ENCODE results near the gene LRTM1.

Gene LRTM1

DNA sequence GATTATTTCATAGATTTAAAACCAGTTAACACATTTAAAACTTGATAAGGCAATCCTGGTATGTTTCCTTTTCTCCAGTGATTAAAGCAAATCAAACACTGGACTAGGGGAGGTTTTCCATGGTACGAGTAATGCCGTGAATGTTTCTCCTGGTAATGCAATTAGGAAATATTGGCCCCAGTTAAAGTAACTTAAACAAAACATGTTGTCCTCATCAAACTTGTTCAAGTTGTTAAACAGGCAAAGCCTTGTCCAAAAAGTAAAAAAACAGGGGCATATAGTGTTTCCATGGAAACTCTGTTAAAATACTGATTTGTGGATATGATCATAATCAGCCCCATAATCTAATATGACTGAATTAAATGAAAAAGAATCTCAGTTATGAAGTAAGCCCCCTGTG lies 13.1 kb upstream of the LRTM1 start:
- no peak for DNase-seq (ENCODE audit: low read depth in 2 of 2)

GRCh38 chr3:54939557-54940300 lies 11.9 kb upstream of the LRTM1 start:
- DNase-seq (ENCODE audit: low read depth in 2 of 2), result no peak

DNA sequence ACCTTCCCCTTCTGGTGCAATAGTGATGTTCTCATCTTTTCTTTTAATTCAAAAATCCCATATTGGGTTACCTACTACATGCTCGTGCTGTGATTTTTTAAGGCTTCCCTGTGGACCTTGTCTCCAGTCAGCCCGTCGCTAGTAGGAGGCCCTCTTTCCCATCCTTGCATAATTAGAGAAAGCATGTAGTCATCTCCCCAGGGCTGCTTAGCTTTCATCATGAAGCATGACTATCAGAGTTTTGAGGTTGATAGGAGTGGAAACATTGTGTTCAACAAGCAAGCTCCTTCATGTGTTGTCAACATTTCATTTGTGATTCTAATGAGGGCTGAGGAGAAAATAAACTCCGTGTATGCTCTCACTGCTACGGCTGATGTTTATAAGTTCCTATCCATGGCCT lies 8.7 kb upstream of the LRTM1 start:
- no peak for DNase-seq (ENCODE audit: low read depth in 2 of 2)

DNA sequence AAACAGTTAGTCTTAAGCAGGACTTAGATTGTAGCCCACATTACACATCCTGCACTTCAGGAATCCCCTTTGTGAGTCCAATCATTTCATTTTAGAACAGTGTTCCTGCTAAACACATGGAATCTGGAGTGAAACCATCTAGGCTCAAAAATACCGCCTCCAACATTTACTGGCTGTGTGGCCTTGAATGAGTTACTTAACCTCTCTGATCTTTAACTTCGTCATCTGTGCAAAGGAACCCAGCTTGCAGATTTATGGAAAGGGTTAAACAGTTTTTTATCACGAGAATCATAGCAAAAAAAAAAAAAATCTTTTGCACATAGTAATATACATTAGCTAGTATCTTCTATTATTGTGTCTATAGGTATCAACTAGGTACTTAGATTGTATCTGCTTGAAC lies 8.0 kb upstream of the LRTM1 start:
- DNase-seq (ENCODE audit: low read depth in 2 of 2), result no peak

- no peak for DNase-seq (ENCODE audit: low read depth in 2 of 2)
These were observed 4.7 kb upstream of the LRTM1 start for GRCh38 chr3:54932606-54933005.

GRCh38 chr3:54931182-54931581 lies 3.3 kb upstream of the LRTM1 start:
- DNase-seq (ENCODE audit: low read depth in 2 of 2), result no peak

DNA sequence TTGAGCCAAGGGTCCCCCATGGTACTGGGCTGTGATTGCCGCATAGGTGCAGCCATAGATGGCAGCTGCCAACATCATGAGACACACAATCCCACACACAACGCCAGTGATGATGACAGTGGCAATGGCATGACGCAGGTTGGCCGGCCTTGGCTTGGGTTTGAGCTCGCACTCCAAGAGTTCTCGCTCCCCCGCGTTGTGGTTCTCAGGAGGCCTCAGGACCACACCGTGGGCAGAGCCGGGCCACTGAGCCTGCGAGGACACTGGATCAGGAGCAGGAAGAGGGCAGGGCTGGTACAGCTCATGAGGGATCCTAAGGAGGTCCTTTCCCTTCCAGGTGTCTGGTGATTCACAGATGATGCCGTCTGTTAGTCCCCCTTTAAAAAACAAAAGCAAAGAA lies 9.3 kb downstream of the LRTM1 start:
- DNase-seq (ENCODE audit: low read depth in 2 of 2), result no peak

DNA sequence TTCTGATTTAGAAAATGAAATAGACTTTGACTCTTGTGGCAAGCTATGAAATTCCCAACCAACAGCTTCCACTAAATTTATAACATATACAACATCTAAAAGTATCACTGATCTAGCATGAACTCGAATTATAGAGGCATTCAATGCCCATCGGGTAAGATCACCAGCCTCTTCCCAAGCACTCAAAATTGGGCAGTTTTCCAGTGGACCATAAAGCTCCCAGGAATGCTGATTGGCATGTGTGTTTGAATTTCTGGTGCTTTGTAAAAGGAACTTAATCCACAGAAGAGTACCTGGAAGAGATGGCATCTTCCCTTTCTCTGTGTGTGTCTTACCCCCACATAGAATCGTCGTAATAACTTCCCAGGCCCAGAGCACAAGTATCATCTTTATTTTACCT lies 10.0 kb downstream of the LRTM1 start:
- no peak for DNase-seq (ENCODE audit: low read depth in 2 of 2)

GRCh38 chr3:54917174-54917573 lies 10.7 kb downstream of the LRTM1 start:
- DNase-seq (ENCODE audit: low read depth in 2 of 2), result no peak

- DNase-seq (ENCODE audit: low read depth in 2 of 2), result no peak
These were observed 11.1 kb downstream of the LRTM1 start for GRCh38 chr3:54916732-54917131.

- DNase-seq (ENCODE audit: low read depth in 2 of 2), result no peak
These were observed 11.9 kb downstream of the LRTM1 start for GRCh38 chr3:54915976-54916375.

DNA sequence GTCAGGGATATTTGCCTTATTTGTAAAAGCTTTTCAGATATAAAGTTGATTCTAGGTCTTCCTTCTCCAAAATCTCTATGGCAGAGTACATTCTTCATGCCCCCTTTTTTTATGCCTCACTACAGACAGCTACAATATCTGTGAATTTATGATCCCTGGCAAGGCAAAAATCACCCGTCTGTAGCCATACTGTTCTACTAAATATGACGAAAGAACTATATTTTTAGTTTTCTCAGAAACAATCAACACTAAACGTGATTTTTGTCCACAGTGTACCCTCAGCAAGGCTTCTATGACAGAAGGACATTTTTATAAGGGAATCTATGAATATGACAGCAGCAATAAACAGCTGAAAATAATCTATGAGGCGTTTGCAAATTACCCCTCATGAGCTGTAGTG lies 12.7 kb downstream of the LRTM1 start:
- DNase-seq (ENCODE audit: low read depth in 2 of 2), result no peak

DNA sequence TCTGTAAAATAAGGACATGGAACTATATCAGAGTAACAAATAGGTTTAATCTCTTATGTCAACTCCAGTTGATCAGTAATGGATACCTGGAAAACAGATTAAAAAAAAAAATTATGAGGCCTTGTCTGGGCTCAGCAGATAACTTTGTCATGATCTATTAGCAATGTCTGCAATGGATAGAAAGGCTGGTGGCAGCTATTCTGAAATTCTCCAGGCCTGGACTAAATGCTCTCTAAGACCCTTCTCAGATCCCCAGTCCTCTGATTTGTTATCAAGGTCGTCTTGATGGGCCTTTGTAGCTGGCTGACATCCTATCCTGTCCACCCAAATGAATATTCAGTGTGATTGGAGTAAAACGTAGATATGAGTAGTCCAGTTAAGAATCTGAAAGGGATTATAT lies 13.7 kb downstream of the LRTM1 start:
- DNase-seq (ENCODE audit: low read depth in 2 of 2), result no peak

GRCh38 chr3:54909191-54909590 lies 18.7 kb downstream of the LRTM1 start:
- DNase-seq (ENCODE audit: low read depth in 2 of 2), result no peak

GRCh38 chr3:54906763-54907162 lies 21.1 kb downstream of the LRTM1 start:
- no peak for DNase-seq (ENCODE audit: low read depth in 2 of 2)

DNA sequence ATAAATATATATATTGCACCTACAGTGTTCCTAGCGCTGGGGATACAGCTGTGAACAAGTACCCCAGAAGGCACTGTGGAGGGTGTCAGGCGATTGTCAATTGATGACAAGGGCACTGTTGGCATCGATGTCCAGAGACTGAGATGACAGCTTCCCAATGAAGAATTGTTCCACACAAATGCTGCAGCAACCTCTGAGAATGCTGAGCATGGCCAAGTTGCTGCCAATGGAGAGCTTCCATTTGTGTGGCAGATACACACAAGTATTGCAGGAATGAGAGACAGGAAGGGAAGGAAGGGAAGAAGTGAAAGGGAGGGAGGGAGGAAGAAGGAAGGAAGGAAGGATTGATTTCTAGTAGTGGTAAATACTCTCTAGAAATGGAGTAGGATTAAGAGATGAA lies 21.9 kb downstream of the LRTM1 start:
- no peak for DNase-seq (ENCODE audit: low read depth in 2 of 2)

- no peak for DNase-seq (ENCODE audit: low read depth in 2 of 2)
These were observed 22.5 kb downstream of the LRTM1 start for GRCh38 chr3:54905261-54905888.

GRCh38 chr3:54901906-54902685 lies 25.8 kb downstream of the LRTM1 start:
- DNase-seq (ENCODE audit: low read depth in 2 of 2), result no peak

GRCh38 chr3:54900838-54901591 lies 26.8 kb downstream of the LRTM1 start:
- no peak for DNase-seq (ENCODE audit: low read depth in 2 of 2)

DNA sequence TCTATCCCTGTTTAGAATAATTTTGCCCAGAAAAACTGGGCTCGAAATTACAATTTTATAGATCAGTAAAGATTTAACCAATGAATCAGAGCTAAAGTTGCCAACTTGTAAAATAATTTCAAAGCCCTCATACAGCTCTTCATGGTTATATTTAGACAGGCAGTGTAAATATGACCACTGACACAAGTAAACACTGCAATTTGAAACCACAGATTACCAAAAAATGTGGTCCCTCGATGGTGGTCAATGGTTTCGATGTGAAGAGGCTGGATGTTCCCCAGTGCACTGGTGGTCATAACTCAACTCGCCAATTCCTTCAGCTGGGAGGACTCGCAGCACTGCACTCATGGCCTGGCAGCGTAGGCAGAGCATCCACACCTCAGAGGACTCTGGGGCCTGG lies 28.6 kb downstream of the LRTM1 start:
- no peak for DNase-seq (ENCODE audit: low read depth in 2 of 2)

DNA sequence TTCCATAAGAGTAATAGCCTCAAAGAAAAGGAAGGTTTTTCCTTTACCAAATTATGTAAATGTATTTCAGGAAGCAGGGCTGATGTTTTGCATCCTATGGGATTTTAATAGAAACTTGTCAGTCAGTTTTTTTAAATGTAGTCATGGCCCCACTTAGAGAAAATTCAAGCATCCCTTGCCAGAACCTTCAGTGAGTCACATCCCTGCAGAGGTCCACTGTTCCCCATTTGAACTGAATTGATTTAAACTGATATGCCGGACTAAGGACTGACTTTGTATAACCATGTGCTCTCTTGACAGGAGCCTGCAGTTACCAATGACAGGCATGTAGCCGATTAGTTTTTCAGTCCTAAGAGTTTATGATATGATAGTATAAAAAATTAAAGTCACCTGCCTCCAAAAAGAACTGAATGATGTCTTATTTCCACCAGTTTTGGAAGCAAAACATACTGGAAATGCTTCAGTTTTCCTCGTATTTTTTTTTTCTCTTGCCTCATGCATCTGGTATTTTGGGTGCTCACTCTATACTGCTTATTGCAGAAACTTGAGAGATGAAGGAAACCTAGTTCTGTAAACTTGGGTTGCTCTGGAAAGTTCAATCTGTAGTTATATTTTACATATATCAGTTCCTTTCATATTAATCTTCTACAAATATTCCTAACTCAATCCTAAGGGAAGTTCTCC lies 30.7 kb downstream of the LRTM1 start:
- no peak for DNase-seq (ENCODE audit: low read depth in 2 of 2)

DNA sequence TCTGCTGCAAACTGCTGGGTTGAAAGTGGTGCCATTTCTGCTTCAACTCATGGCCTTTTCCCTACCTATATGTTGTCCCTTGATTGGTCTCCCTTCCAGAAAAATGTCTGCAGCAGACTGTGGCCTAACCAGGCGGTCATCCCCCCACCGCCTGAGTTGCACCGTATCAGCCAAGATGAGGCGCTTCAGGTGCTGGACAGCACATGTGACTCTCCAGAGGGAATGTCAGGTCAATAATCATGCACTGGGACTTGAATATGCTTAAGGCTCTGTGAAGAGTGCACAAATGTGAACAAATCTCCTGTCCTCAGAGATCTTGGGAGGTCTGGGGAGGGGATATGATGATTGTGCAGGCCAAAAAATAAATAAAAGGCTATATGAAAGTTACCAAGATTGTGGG lies 32.2 kb downstream of the LRTM1 start:
- DNase-seq (ENCODE audit: low read depth in 2 of 2), result no peak
